ENCODE measurements around the gene LSM12. TPM values are rescaled to one million over a fixed set of nuclear protein-coding genes. Genes with fewer than 3 reads are reported as not detected.
A peak's percentile ranks its signal among the peaks of the same experiment; 100 is the strongest.
"Not testable (repeated sequence)": the region's sequence is repeated elsewhere in the genome, so short reads cannot be mapped to it uniquely, and the experiment has no call there.

The LSM12 gene
- total and polyA plus RNA-seq, 12 donors = 25.2 to 60.7 (median 42.3) TPM

- DNase-seq = no peak
- Histone ChIP-seq H3K4me3 (no peak overlapping the region), H3K4me1 (no peaks in the 10 kb centered on the region), H3K9me3 (no peaks in the 10 kb centered on the region), H3K27me3 (no peaks in the 10 kb centered on the region), H3K36me3 (peaks cover 0 to 60% (median 0%) of the 10 kb centered on the region in 9 donors), H3K27ac (no peak overlapping the region)
- intact Hi-C loops (cut with DNase I) = no loop called here
- 53 to 58% methylated on average over 6 of the region's 6 CpGs for WGBS, 2 donors
- ATAC-seq = peak in 3 of 8 donors; percentile 6 to 60 (median 8)
- TF ChIP-seq, protein P1, sequence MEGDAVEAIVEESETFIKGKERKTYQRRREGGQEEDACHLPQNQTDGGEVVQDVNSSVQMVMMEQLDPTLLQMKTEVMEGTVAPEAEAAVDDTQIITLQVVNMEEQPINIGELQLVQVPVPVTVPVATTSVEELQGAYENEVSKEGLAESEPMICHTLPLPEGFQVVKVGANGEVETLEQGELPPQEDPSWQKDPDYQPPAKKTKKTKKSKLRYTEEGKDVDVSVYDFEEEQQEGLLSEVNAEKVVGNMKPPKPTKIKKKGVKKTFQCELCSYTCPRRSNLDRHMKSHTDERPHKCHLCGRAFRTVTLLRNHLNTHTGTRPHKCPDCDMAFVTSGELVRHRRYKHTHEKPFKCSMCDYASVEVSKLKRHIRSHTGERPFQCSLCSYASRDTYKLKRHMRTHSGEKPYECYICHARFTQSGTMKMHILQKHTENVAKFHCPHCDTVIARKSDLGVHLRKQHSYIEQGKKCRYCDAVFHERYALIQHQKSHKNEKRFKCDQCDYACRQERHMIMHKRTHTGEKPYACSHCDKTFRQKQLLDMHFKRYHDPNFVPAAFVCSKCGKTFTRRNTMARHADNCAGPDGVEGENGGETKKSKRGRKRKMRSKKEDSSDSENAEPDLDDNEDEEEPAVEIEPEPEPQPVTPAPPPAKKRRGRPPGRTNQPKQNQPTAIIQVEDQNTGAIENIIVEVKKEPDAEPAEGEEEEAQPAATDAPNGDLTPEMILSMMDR (IDR thresholded peaks at IDR 0.05) = no peak
These were observed 42.2 kb downstream of the LSM12 start for GRCh38 chr17:44024271-44024663.

DNA sequence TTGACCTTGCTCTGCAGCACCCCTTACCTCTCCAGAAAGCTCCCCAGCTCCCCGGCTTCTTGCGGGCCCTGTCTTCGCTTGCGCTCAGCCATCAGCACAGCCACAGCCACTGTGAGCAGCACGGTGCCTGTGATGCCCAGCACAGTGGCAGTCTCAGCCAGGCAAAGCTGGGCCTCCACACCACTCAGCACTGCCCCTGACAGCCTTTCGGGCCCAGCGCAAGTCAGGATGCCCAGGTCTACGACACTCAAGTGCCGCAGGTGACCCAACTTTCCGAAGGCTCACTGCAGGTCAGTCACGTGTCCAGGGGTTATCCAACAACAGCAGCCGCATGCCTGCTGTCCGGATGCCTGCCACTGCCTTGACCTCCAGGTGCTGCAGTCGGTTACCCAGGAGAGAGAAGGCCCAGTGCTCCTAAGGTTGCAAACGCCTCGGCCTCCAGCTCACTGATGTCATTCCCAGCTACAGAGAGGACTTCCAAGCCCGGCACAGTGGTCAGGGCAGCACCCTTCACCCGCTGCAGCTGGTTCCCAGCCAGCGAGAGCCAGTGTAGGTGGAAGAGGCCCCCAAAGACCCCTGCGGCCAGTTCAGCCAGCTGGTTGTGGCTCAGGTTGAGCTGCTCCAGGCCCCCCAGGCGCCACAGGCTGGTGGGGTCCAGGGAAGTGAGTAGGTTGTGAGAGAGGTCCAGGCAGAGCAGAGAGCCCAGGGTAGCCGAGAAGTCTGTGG lies 42.8 kb downstream of the LSM12 start:
- Histone ChIP-seq H3K36me3 (peaks cover 0 to 55% (median 0%) of the 10 kb centered on the region in 9 donors), H3K9me3 (no peaks in the 10 kb centered on the region), H3K27ac (no peak overlapping the region), H3K4me1 (no peaks in the 10 kb centered on the region), H3K27me3 (no peaks in the 10 kb centered on the region), H3K4me3 (no peak overlapping the region)
- intact Hi-C loops (cut with DNase I) = no loop called here
- WGBS, 2 donors = 93% methylated on average over 22 of the region's 22 CpGs
- DNase-seq (no peak), ATAC-seq (peak in 4 of 8 donors; percentile 17 to 45 (median 22))
- TF ChIP-seq, protein P1 (IDR thresholded peaks at IDR 0.05) = no peak

GRCh38 chr17:44022246-44022645 lies 44.2 kb downstream of the LSM12 start:
- no peaks in the 10 kb centered on the region for H3K9me3 ChIP-seq
- no peaks in the 10 kb centered on the region for H3K27me3 ChIP-seq
- ATAC-seq (no peak), DNase-seq (no peak)
- no peak overlapping the region for H3K27ac ChIP-seq
- no peaks in the 10 kb centered on the region for H3K4me1 ChIP-seq
- peaks cover 0 to 43% (median 0%) of the 10 kb centered on the region in 9 donors for H3K36me3 ChIP-seq
- no peak overlapping the region for H3K4me3 ChIP-seq
- TF ChIP-seq, protein P1 (IDR thresholded peaks at IDR 0.05) = no peak
- intact Hi-C loops (cut with DNase I) = no loop called here
- WGBS, 2 donors = 88 to 89% methylated on average over 2 of the region's 2 CpGs

- H3K4me1 ChIP-seq; H3K9me3 ChIP-seq; ATAC-seq; H3K4me3 ChIP-seq; H3K27ac ChIP-seq; DNase-seq; H3K27me3 ChIP-seq; intact Hi-C loops (cut with DNase I): not testable (repeated sequence)
- 94 to 95% methylated on average over 7 of the region's 7 CpGs for WGBS, 2 donors
- peaks cover 0 to 43% (median 0%) of the 10 kb centered on the region in 9 donors for H3K36me3 ChIP-seq
These were observed 45.2 kb downstream of the LSM12 start for GRCh38 chr17:44021227-44021626.
